Panc1 (cell line): ENCODE results near the gene CACNA1C.

ENCODE experiments used
- POLR2AphosphoS5 ChIP-seq: IDR thresholded peaks from 2 replicates; pipeline ENCODE4 v1.6.1; 2012; ENCODE audit warnings: mild to moderate bottlenecking, low read depth, low read length, moderate library complexity
- SIN3A ChIP-seq: IDR thresholded peaks from 2 replicates; pipeline ENCODE4 v1.6.1; 2012; ENCODE audit warnings: low read depth, mild to moderate bottlenecking, low read length, moderate library complexity, borderline replicate concordance; ENCODE audit not compliant: insufficient read depth
- TCF7L2 ChIP-seq: IDR thresholded peaks from 2 replicates; pipeline ENCODE4 v1.6.1; 2011; ENCODE audit warnings: mild to moderate bottlenecking, low read depth, low read length, inconsistent platforms
- TF ChIP-seq, protein P1 (sequence below): fragments of 450-650 bp; IDR thresholded peaks from 2 replicates; pipeline ENCODE4 v1.5.1; 2017; ENCODE audit warnings: mild to moderate bottlenecking

DNA sequence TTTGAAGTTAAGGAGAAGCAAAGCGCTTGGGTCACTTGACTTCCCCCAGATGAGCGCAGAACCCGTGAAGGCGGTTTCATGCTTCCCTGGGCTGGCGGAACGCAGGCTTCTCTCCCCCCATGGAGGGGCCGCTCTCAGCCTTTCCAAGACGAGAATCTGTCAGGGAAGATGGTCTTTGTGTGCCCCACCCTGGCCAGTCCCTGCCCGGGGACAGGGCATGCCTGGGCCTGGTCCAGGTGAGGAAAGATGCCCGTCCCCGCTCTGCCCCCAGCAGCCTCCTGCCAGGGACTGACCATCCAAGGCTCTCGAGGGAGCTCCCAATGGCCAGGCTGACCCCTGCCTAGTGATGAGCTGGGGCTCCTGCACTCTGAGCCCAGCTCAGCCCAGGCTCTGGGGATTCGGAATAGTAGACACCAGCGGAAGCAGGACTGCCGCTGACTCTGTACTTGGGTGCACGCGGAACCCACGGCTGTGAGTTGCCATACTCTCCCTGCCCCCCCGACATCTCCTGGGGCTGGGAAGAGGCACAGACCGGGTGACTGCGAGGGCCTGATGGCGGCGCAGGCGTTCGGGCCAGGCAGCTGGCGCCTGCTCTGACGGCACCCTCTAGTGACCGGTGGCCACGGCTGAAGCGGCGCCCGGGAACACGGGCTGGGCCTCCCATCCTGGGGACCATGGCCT, 599.8 kb downstream of the CACNA1C start:
- TF ChIP-seq, protein P1, sequence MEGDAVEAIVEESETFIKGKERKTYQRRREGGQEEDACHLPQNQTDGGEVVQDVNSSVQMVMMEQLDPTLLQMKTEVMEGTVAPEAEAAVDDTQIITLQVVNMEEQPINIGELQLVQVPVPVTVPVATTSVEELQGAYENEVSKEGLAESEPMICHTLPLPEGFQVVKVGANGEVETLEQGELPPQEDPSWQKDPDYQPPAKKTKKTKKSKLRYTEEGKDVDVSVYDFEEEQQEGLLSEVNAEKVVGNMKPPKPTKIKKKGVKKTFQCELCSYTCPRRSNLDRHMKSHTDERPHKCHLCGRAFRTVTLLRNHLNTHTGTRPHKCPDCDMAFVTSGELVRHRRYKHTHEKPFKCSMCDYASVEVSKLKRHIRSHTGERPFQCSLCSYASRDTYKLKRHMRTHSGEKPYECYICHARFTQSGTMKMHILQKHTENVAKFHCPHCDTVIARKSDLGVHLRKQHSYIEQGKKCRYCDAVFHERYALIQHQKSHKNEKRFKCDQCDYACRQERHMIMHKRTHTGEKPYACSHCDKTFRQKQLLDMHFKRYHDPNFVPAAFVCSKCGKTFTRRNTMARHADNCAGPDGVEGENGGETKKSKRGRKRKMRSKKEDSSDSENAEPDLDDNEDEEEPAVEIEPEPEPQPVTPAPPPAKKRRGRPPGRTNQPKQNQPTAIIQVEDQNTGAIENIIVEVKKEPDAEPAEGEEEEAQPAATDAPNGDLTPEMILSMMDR: no peak; the same call in 1 of the 2 replicates
- TF ChIP-seq POLR2AphosphoS5: no peak
- TF ChIP-seq TCF7L2: no peak
- no peak for TF ChIP-seq SIN3A
